NCI-H526 (cell line): Measurements from ENCODE around the gene CDH23.

Experiments used
- DNase-seq, 2 experiments: peaks; one replicate each; lab custom pipeline; 2025; lab: John Stamatoyannopoulos, UW

The CDH23 gene

GRCh38 chr10:71818674-71819260 is 422.0 kb downstream of the CDH23 start:
- DNase-seq = no peak

DNA sequence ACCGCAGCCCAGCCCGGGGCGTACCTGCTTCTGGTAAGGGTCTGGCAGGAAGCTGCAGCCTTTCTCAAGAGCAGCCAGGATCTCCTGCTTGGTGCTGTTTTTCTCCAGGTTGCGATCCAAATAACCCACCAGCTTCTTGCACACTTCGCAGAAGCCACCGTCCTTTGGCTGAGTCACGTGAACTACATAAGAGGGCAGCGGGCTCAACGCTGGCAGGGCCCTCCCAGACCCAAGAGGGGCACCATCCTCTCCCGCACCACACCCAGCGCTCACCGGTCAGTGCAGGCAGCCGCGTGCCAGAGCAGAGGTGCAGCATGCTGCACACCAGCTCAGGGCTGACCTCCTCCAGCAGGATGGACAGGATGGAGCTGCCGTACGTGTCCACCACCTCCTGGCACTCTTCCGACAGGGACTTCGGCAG is 422.7 kb downstream of the CDH23 start:
- DNase-seq = no peak

GRCh38 chr10:71819985-71820384 is 423.3 kb downstream of the CDH23 start:
- no peak for DNase-seq

- no peak for DNase-seq
Observed at GRCh38 chr10:71820966-71821365, 424.2 kb downstream of the CDH23 start.

DNA sequence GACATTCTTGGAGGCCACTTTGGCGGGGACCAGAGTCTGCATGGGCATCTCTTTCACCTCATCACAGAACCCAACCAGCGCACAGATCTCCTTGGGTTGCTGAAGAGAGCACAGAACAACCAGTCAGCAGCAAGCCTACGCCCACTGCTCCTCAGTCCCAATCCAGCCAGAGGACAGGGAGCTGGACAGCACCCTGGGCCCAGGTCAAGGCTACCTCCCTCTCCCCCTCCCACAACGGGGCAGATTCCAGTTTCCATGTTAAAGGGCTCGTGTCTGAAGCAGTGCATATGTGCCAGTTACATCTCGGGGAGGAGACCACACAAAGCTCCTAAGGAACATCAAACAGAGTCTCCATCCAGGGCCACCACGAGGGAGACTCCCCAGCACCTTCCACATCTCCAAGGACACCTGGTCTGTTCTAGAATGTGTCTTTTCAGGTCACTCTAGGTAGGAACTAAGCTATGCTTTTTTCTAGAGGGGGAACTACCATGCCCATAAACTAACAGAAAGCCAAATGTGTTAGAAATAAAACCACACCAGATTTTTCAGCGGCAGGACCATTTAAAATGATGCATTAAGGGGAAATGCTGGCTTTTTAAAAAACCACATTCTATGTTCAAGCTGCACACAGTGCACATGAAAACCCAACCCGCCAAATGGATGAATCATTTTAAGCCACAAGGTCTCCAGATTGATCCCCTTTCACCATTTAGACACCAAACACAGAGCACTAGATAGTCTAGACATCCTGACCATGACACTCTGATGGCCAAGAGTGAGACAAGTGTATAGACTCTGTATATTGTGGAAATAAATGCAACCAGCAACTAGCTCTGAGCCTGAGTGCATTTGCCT is 425.4 kb downstream of the CDH23 start:
- DNase-seq = no peak

GRCh38 chr10:71823356-71823755 is 426.6 kb downstream of the CDH23 start:
- DNase-seq = no peak

GRCh38 chr10:71824333-71824732 is 427.6 kb downstream of the CDH23 start:
- DNase-seq = peak; percentile 70 to 86

GRCh38 chr10:71825217-71825616 is 428.5 kb downstream of the CDH23 start:
- no peak for DNase-seq

DNA sequence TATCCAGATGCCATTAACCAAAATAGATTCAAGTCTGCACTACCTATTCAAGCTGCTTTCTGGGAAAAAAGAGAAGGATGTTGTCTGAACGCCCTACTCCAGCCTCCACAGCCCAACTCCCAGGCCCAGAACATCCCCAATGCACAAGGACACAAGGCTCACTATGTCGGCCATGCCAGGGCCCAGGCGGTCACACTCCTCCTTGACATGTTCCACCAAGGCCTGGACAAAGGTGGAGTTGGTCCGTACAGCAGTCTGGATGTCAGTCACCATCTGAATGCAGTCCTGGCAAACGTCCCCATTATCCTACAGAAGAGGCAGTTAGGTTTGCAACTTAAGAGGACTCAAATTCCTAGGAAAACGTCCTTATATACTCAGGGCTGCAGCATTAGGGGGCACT is 431.1 kb downstream of the CDH23 start:
- DNase-seq = no peak

DNA sequence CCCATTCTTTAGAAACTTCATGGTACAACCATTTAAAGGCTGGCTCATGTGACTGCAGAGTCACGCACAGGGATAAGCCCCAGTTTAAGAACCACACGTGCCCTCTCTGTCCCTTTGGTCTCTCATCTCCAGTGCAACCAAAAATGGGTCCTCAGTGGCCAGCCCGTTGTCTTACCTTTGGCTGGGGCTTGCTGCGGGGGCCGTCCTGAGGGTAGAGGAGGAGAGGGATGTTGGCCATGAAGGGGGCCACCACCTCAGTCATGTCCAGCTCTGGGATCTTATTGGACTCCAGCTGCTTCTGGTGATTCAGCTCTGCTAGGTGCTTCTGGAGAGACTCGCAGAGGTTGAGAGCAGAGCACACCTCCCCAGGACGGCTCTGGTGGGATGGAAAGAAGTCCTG is 432.0 kb downstream of the CDH23 start:
- no peak for DNase-seq

GRCh38 chr10:71829171-71829570 is 432.5 kb downstream of the CDH23 start:
- DNase-seq = no peak

DNA sequence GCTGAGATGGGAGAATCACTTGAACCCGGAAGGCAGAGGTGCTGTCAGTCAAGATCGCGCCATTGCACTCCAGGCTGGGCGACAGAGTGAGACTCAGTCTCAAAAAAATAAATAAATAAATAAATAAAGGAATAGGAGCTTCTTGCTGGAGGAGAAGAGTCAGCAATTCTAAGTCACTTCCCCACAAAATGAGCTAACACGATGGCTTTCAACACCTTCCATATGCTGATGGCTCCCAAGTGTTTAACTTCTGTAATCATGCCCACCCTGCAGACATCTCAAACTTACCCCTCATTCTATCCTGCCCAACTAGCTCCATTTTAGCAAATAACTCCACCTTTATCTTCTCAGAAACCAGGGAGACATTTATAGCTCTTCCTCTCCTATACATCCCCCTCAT is 433.2 kb downstream of the CDH23 start:
- no peak for DNase-seq

DNA sequence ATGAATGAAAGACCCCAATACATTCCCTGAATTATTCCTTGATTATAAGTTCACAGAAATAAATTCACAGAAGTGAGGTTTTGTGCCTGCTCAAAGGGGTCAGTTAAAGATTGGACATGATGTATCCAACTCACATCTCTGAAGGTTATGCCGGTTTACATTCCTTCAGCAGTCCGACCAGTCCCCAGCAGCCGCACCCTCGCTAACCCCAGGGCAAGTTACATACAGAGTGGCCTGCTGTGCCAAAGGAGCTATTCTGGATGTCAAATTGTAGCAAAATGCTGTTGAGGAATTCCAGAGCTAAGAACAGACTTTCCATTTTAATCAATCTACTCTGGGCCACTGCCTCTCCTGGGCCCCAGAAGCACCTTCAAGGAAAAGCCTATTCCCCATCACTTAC is 434.0 kb downstream of the CDH23 start:
- DNase-seq = no peak

GRCh38 chr10:71831646-71832552 is 435.2 kb downstream of the CDH23 start:
- no peak for DNase-seq

DNA sequence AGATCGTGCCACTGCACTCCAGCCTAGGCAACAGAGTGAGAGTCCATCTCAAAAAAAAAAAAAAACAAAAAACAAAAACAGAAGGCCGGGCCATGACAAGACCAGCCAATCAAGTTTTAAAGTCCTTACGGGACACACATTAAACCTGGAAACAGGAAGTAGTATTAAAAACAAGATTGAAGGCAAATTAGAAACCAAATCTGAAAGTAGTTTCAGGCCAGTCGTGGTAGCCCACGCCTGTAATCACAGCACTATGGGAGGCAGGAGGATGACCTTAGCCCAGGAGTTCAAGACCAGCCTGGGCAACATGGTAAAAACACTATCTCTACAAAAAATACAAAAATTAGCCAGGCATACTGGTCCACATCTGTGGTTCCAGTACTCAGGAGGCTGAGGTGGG is 436.2 kb downstream of the CDH23 start:
- DNase-seq = no peak

DNA sequence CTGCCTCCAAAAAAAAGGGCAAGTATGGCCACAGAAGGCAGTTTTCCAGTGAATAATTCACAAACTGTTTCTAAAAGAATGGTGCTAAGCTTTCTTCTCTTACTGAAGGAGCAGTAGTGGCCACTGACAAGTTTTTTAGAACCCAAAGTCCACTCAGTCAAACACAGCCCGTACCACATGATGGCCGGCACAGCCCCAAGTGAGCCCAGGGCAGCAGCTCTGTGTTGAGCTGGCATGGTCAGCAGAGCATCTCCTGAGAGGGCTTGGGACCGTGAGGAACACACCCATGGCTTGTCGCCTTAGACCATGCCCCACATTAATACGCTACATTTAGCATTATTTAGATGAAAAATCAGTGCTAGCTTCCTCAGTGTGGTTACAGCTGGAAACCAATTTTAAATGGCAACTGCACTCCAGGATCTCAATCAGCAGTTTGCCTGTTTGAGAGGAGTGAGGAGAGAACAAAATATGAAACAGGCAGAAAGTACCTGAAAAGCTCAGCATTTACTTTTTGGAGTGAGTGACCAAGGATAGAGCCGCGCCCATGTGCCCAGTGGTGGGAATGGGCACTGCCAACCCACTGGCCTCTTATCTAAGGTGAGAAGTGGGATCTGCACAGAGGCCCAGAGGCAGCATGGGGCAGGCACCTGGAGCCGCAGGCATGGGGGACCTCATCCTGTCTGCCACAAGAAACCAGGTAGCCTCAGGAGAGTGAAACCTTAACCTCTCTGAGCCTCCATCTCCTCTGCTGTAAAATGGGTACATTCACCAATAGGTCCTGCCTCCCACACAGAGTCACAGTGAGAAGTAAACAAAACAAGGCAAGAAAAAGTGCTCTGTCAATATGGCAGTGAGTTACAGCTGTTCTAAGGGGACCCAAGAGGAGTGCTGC is 437.0 kb downstream of the CDH23 start:
- no peak for DNase-seq

- DNase-seq = no peak
Observed at GRCh38 chr10:71834343-71834674, 437.6 kb downstream of the CDH23 start.

DNA sequence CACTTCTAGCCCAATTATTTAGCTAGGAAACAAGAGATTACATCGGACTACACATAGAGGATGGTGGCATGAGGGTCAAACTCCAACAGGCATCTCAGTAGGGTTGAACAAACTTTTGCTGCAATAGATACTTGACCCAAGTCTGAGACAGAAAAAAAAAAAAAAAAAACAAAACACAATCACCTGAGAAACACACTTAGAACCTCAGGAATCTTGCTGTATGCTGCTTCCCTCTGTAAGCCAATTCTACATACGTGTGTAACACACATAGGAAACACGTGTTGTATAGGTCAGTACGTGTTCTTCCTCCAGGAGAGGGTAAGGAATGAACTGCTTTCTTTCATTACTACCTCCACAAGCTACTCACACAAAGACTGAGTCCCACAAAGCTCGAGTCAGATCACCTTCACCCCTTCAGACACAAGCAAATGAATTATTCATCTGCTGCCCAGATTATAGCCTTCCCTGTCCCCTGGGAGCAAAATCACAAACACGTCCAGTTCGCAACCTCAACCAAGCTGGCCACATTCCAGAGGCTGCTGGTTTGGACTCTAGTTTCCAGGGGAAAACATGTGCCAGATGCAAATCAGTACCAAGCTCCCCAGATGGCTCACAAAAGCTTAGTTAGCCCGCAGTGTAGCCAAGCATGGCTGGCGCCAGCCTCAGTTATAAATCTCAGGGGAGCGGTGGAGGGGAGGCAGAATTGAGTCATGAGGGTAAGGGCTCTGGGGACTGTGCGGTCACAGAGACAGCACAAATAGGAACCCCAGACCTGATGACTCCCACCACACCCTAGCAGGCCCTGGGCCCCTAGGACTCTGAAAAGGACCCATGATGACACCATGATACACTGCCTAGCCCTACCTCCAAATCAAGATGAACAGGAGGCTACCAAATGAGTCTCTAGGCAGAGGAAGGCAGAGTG is 439.2 kb downstream of the CDH23 start:
- peak; percentile 91 to 94 for DNase-seq

GRCh38 chr10:71836596-71836974 is 439.9 kb downstream of the CDH23 start:
- no peak for DNase-seq

GRCh38 chr10:71837098-71837827 is 440.5 kb downstream of the CDH23 start:
- DNase-seq = peak in 1 of 2 experiments; percentile 54
